Skeletal muscle satellite cell (primary cell): ENCODE data around the gene LPAR2.
"Not testable (repeated sequence)": the region's sequence is repeated elsewhere in the genome, so short reads cannot be mapped to it uniquely, and the experiment has no call there.

Experiments
- H3K27me3 ChIP-seq: 2 replicates; pipeline ENCODE4 v1.7.0; 2013; ENCODE audit warnings: low read length; ENCODE audit not compliant: control insufficient read depth, insufficient read depth
- H3K36me3 ChIP-seq: 2 replicates; pipeline ENCODE4 v1.7.0; 2013; ENCODE audit warnings: mild to moderate bottlenecking, control low read depth, low read length; ENCODE audit not compliant: insufficient read depth
- H3K4me1 ChIP-seq: 2 replicates; pipeline ENCODE4 v1.7.0; 2013; ENCODE audit warnings: low read length; ENCODE audit not compliant: control insufficient read depth, insufficient read depth
- H3K4me2 ChIP-seq: 2 replicates; pipeline ENCODE4 v1.7.0; 2013; ENCODE audit warnings: mild to moderate bottlenecking, low read length
- H3K4me3 ChIP-seq: 2 replicates; pipeline ENCODE4 v1.7.0; 2013; ENCODE audit warnings: low read length
- H3K9ac ChIP-seq: 2 replicates; pipeline ENCODE4 v1.7.0; 2013; ENCODE audit warnings: mild to moderate bottlenecking, low read depth, low read length, moderate library complexity
- H3K9me3 ChIP-seq: replicated peaks from 2 replicates; pipeline ENCODE4 v1.7.0; 2013; ENCODE audit warnings: mild to moderate bottlenecking, control low read depth, low read length

LPAR2 gene

GRCh38 chr19:19606021-19606420 is 22.0 kb downstream of the LPAR2 start:
- no peaks in the 10 kb centered on the region for H3K36me3 ChIP-seq
- H3K27me3 ChIP-seq: peaks cover 7% of the 10 kb centered on the region
- H3K4me2 ChIP-seq: no peak overlapping the region
- H3K4me1 ChIP-seq: no peaks in the 10 kb centered on the region
- H3K4me3 ChIP-seq: no peak overlapping the region
- no peaks in the 10 kb centered on the region for H3K9me3 ChIP-seq
- no peak overlapping the region for H3K9ac ChIP-seq

DNA sequence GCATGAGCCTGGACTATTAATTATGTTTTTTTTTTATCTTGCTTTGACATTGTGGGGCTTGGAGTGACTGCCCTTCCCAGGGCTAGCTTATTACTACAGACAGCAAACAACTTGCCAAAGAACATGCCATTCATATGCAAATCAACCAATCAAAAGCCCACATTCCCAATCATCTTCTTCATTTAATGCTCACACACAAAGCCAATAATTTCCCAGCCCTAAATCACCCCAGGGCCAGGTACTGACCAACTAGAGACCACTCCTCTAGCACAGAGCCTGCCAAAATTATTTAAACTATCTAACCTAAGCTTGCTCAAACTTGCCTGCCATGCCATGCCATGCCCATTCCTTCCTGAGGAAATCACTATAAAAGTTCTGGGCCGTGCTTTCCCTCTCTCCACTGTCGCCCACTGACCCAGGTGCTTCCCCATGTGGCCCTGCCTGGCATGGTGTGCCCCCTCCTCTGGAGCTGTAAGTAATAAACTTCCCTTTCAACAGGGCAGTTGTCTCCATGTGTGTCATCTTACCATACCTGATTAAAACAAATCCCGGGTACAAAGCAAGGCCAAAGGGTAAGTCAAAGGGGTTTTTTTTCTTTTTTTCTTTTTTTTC is 25.2 kb downstream of the LPAR2 start:
- H3K4me1 ChIP-seq: no peaks in the 10 kb centered on the region
- H3K27me3 ChIP-seq: peaks cover 5% of the 10 kb centered on the region
- H3K9me3 ChIP-seq: no peaks in the 10 kb centered on the region
- no peak overlapping the region for H3K4me2 ChIP-seq
- H3K4me3 ChIP-seq: no peak overlapping the region
- H3K36me3 ChIP-seq: no peaks in the 10 kb centered on the region
- H3K9ac ChIP-seq: no peak overlapping the region

- Histone ChIP-seq H3K4me3 (no peak overlapping the region), H3K27me3 (peaks cover 6% of the 10 kb centered on the region), H3K4me1 (no peaks in the 10 kb centered on the region), H3K9me3 (no peaks in the 10 kb centered on the region), H3K4me2 (no peak overlapping the region), H3K9ac (no peak overlapping the region), H3K36me3 (no peaks in the 10 kb centered on the region)
Observed at GRCh38 chr19:19602136-19602712, 25.8 kb downstream of the LPAR2 start.

DNA sequence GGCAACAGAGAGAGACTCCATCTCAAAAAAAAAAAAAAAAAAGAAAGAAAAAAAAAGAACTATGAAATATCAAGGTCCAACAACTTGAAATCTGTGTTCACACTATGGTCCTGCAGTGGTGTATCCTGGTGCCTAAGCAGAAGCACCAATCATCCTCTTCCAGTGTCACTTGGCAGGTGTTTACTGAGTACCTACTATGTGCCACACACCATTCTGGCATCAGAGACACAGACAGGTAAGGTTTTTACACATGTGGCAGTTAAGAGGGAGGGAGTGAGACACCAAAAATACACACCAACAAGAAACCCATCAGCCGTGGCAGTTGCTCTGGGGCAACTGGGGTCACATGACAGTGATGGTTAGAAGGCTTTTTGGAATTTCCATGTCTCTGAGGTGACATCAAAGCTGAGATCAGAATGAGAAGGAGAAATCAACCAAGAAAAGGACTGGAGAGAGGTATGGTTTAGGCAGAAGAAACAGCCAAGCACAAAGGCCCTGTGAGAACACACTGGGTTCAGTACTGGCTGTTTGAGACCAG is 27.2 kb downstream of the LPAR2 start:
- H3K36me3 ChIP-seq: no peaks in the 10 kb centered on the region
- no peak overlapping the region for H3K9ac ChIP-seq
- H3K9me3 ChIP-seq: no peaks in the 10 kb centered on the region
- H3K4me1 ChIP-seq: no peaks in the 10 kb centered on the region
- no peak overlapping the region for H3K4me2 ChIP-seq
- peaks cover 6% of the 10 kb centered on the region for H3K27me3 ChIP-seq
- no peak overlapping the region for H3K4me3 ChIP-seq

- H3K4me1 ChIP-seq, H3K9me3 ChIP-seq, H3K9ac ChIP-seq, H3K36me3 ChIP-seq, H3K4me3 ChIP-seq, H3K4me2 ChIP-seq, H3K27me3 ChIP-seq: not testable (repeated sequence)
Observed at GRCh38 chr19:19598728-19599451, 29.1 kb downstream of the LPAR2 start.

GRCh38 chr19:19597809-19598306 is 30.2 kb downstream of the LPAR2 start:
- H3K36me3 ChIP-seq: no peaks in the 10 kb centered on the region
- H3K27me3 ChIP-seq: peaks cover 6% of the 10 kb centered on the region
- no peak overlapping the region for H3K9ac ChIP-seq
- H3K9me3 ChIP-seq: no peaks in the 10 kb centered on the region
- peaks cover 7% of the 10 kb centered on the region for H3K4me1 ChIP-seq
- H3K4me2 ChIP-seq: no peak overlapping the region
- no peak overlapping the region for H3K4me3 ChIP-seq

DNA sequence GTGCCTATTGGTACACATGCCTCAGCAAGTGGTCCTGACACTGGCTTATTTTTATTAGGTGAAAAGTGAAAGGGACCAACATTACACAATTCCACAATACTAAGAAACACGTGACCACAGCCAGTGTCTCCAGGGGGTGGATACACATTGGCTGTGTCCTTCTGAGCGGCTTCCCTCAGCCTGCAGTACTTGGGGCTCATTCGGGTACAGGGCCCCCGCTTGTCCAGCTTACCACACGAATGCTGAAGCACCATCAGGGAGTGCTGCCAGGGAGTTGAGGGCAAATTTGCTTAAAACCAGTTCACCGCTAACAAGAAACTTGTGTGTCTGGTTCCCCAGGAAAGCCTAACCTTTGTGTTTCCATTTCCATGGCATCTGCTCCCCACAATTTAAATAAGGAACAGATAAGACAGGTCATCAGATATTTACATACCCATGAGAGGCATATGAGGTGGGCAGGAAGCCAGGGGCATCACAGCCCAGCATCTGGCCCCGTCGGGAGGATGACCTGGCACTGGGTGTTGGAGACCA is 32.8 kb downstream of the LPAR2 start:
- no peak overlapping the region for H3K4me2 ChIP-seq
- H3K36me3 ChIP-seq: no peaks in the 10 kb centered on the region
- no peak overlapping the region for H3K4me3 ChIP-seq
- no peaks in the 10 kb centered on the region for H3K9me3 ChIP-seq
- H3K27me3 ChIP-seq: peaks cover 6% of the 10 kb centered on the region
- H3K4me1 ChIP-seq: peaks cover 19% of the 10 kb centered on the region
- H3K9ac ChIP-seq: no peak overlapping the region

DNA sequence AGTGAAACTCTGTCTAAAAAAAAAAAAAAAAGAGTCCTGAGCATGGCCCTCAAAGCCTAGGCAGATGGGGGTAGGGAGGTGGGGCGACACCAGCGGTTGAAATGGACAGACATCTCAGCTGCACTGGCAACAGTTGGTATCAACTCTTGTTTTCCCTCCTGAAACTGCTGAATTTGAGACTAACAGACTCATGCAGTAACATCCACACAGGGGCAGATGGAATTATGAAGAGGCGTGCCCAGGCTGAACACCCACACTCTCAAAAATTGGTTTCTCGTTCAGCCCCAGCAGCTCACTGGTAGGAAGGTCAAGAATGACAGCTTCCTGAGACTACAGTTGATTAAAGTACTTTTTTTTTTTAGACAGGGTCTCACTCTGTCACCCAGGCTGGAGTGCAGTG is 33.6 kb downstream of the LPAR2 start:
- Histone ChIP-seq H3K4me1 (peaks cover 19% of the 10 kb centered on the region), H3K36me3 (no peaks in the 10 kb centered on the region), H3K27me3 (peaks cover 6% of the 10 kb centered on the region), H3K4me2 (no peak overlapping the region), H3K9ac (no peak overlapping the region), H3K4me3 (no peak overlapping the region), H3K9me3 (no peaks in the 10 kb centered on the region)

- Histone ChIP-seq H3K4me1 (peaks cover 19% of the 10 kb centered on the region), H3K27me3 (peaks cover 4% of the 10 kb centered on the region)
Observed at GRCh38 chr19:19592690-19593089, 35.3 kb downstream of the LPAR2 start.

GRCh38 chr19:19591133-19591825 is 36.7 kb downstream of the LPAR2 start:
- H3K4me3 ChIP-seq: peak overlapping the region; percentile 9
- H3K9ac ChIP-seq: peak overlapping the region; percentile 48
- H3K9me3 ChIP-seq: no peaks in the 10 kb centered on the region
- H3K36me3 ChIP-seq: no peaks in the 10 kb centered on the region
- H3K27me3 ChIP-seq: no peaks in the 10 kb centered on the region
- peaks cover 19% of the 10 kb centered on the region for H3K4me1 ChIP-seq
- peak overlapping the region; percentile 65 for H3K4me2 ChIP-seq

More at GRCh38 chr19:19592690-19593089, 35.3 kb downstream of the LPAR2 start:
- no peaks in the 10 kb centered on the region for H3K36me3 ChIP-seq
- no peaks in the 10 kb centered on the region for H3K9me3 ChIP-seq
- H3K9ac ChIP-seq: no peak overlapping the region
- H3K4me2 ChIP-seq: no peak overlapping the region
- H3K4me3 ChIP-seq: no peak overlapping the region

- Histone ChIP-seq H3K9me3 (no peaks in the 10 kb centered on the region), H3K27me3 (no peaks in the 10 kb centered on the region), H3K4me1 (peaks cover 12% of the 10 kb centered on the region), H3K4me3 (no peak overlapping the region), H3K36me3 (no peaks in the 10 kb centered on the region), H3K4me2 (no peak overlapping the region), H3K9ac (no peak overlapping the region)
Observed at GRCh38 chr19:19588546-19588945, 39.5 kb downstream of the LPAR2 start.
